K562 (cell line): ENCODE results near the gene BMPR2. TPM values are rescaled to one million over a fixed set of nuclear protein-coding genes. Genes with fewer than 3 reads are reported as not detected.

ENCODE experiments used
- ATAC-seq: fragments of 200-7000 bp; cut with Tn5 transposase; 3 replicates; pipeline ENCODE4 v1.9.1; 2020; ENCODE audit warnings: moderate library complexity
- BruUV-seq: library from RNA; stranded (reverse); fragments of 400-500 nt; replicated peaks from 2 replicates; lab custom pipeline; 2021; lab: Mats Ljungman, UMichigan
- CTCF ChIA-PET: fragments of 300-600 bp; formaldehyde crosslinking; extraction: SDS; loops from one replicate; lab custom pipeline; 2021; ENCODE audit warnings: low intra/inter-chr PET ratio; lab: Yijun Ruan, JAX
- POLR2A ChIA-PET: fragments of 300-600, 350-650 bp; sonication (Branson Sonifier 250); formaldehyde crosslinking; extraction: SDS; loops from one replicate; lab custom pipeline; 2021; ENCODE audit warnings: antibody characterized with exemption, inconsistent platforms; lab: Yijun Ruan, JAX
- DNase-seq, 4 experiments: peaks; one replicate each; pipeline versions ENCODE4 v3.0.0 to v3.0.0-alpha.2; 2011 to 2018; ENCODE audit warnings: low spot score in 3 of 4, mixed read lengths in 3 of 4; ENCODE audit errors: extremely low read depth in 1 of 4
- FAIRE-seq: peaks from 2 replicates; lab custom pipeline; 2011; peaks lifted over from hg19 to GRCh38; lab: Jason Lieb, UNC
- H2AFZ ChIP-seq: 2 replicates; pipeline ENCODE4 v1.6.0; 2011; ENCODE audit warnings: low read depth, low read length, control low read depth, inconsistent platforms
- H3K27ac ChIP-seq: fragments of 200-600 bp; 3 replicates; pipeline ENCODE4 v1.8.0; 2011; ENCODE audit warnings: low read depth, mild to moderate bottlenecking, control low read depth, inconsistent platforms, low read length, moderate library complexity, mixed read lengths; ENCODE audit errors: extremely low read depth
- H3K27me3 ChIP-seq, 2 experiments: fragments of 300-600 bp in 1 of 2; 2 replicates in 1 of 2; 3 replicates in 1 of 2; pipeline versions ENCODE4 v1.6.0 to v1.8.0; 2011; ENCODE audit warnings: inconsistent platforms in 2 of 2, low read length in 2 of 2, mild to moderate bottlenecking in 1 of 2, mixed read lengths in 1 of 2, moderate library complexity in 1 of 2; ENCODE audit not compliant: control insufficient read depth in 2 of 2, insufficient read depth in 2 of 2
- H3K36me3 ChIP-seq: fragments of 300-600 bp; 3 replicates; pipeline ENCODE4 v1.8.0; 2011; ENCODE audit warnings: mild to moderate bottlenecking, low read length, inconsistent platforms; ENCODE audit not compliant: control insufficient read depth, insufficient read depth
- H3K4me1 ChIP-seq, 2 experiments: fragments of 200-600 bp in 1 of 2; replicated peaks in 1 of 2; 2 replicates in 1 of 2; 3 replicates in 1 of 2; pipeline versions ENCODE4 v1.5.1 to v1.8.0; 2011; ENCODE audit warnings: inconsistent platforms in 2 of 2, low read length in 2 of 2, mild to moderate bottlenecking in 1 of 2, mixed read lengths in 1 of 2, moderate library complexity in 1 of 2; ENCODE audit not compliant: control insufficient read depth in 2 of 2, insufficient read depth in 2 of 2
- H3K4me2 ChIP-seq: 2 replicates; pipeline ENCODE4 v1.6.1; 2011; ENCODE audit warnings: low read length, control low read depth, inconsistent platforms, mixed read lengths; ENCODE audit not compliant: insufficient read depth
- H3K4me3 ChIP-seq: fragments of 200-600 bp; sonication (generic), shearing (Covaris generic); 2 replicates; pipeline ENCODE4 v1.5.1; 2016; ENCODE audit warnings: control low read depth, inconsistent platforms
- H3K79me2 ChIP-seq: fragments of 200-600 bp; 3 replicates; pipeline ENCODE4 v1.8.0; 2011; ENCODE audit warnings: low read length, inconsistent platforms; ENCODE audit not compliant: control insufficient read depth, insufficient read depth
- H3K9ac ChIP-seq, 2 experiments: 2 replicates each; pipeline versions ENCODE4 v1.6.0 to v1.6.1; 2011; ENCODE audit warnings: low read depth in 2 of 2, low read length in 2 of 2, control low read depth in 1 of 2, inconsistent platforms in 1 of 2, mild to moderate bottlenecking in 1 of 2, mixed read lengths in 1 of 2; ENCODE audit not compliant: insufficient read depth in 1 of 2
- H3K9me1 ChIP-seq: one replicate; pipeline ENCODE4 v1.6.0; 2011; ENCODE audit warnings: inconsistent platforms, mild to moderate bottlenecking, low read length, moderate library complexity; ENCODE audit not compliant: control insufficient read depth, insufficient read depth
- H3K9me3 ChIP-seq: replicated peaks from 2 replicates; pipeline ENCODE4 v1.5.1; 2011; ENCODE audit warnings: low read depth, low read length, inconsistent platforms; ENCODE audit not compliant: control insufficient read depth, insufficient read depth
- H4K20me1 ChIP-seq: replicated peaks from 2 replicates; pipeline ENCODE4 v1.6.1; 2011; ENCODE audit warnings: low read length, inconsistent platforms, mixed read lengths; ENCODE audit not compliant: control insufficient read depth, insufficient read depth
- BCLAF1 ChIP-seq, 2 experiments: fragments of 450-650 bp in 1 of 2; IDR thresholded peaks; 2 replicates each; pipeline ENCODE4 v1.6.1; 2011 to 2017; ENCODE audit warnings: low read depth in 2 of 2, antibody characterized with exemption in 1 of 2, borderline replicate concordance in 1 of 2, low read length in 1 of 2, mild to moderate bottlenecking in 1 of 2, mixed read lengths in 1 of 2; ENCODE audit not compliant: control insufficient read depth in 1 of 2
- DDX20 ChIP-seq: fragments of 450-650 bp; IDR thresholded peaks from 2 replicates; pipeline ENCODE4 v1.6.1; 2016; ENCODE audit warnings: missing genetic modification characterization, low read depth, mild to moderate bottlenecking, missing compliant biosample characterization, moderate library complexity
- E2F5 ChIP-seq: sonication (generic); formaldehyde crosslinking; IDR thresholded peaks from 2 replicates; pipeline ENCODE4 v1.8.0; 2022; ENCODE audit warnings: mild to moderate bottlenecking, missing genetic modification reagents
- EHMT2 ChIP-seq: fragments of 450-650 bp; IDR thresholded peaks from 2 replicates; pipeline ENCODE4 v1.6.1; 2018; ENCODE audit warnings: antibody characterized with exemption
- ETV5 ChIP-seq: sonication (generic); formaldehyde crosslinking; IDR thresholded peaks from 2 replicates; pipeline ENCODE4 v1.4.0; 2020; ENCODE audit warnings: low read depth, mild to moderate bottlenecking, missing genetic modification reagents
- EZH2 ChIP-seq: IDR thresholded peaks from 2 replicates; pipeline ENCODE4 v1.6.1; 2012; ENCODE audit warnings: low read depth, mild to moderate bottlenecking, inconsistent platforms, low read length, borderline replicate concordance
- FUS ChIP-seq: fragments of 200-400 bp; formaldehyde crosslinking; optimal IDR thresholded peaks from 2 replicates; pipeline ENCODE3; 2017; ENCODE audit warnings: low read depth, low read length
- IFI16 ChIP-seq: fragments of 250-450 bp; sonication (Bioruptor Pico); IDR thresholded peaks from 2 replicates; pipeline ENCODE4 v2.1.2; 2022; ENCODE audit warnings: mild to moderate bottlenecking, inconsistent platforms
- MIER1 ChIP-seq: fragments of 450-650 bp; IDR thresholded peaks from 2 replicates; pipeline ENCODE4 v1.6.1; 2016; ENCODE audit warnings: antibody characterized with exemption, mild to moderate bottlenecking, low read depth
- NELFE ChIP-seq: IDR thresholded peaks from 2 replicates; pipeline ENCODE4 v1.6.1; 2011; ENCODE audit warnings: mild to moderate bottlenecking; ENCODE audit not compliant: insufficient read depth, insufficient read length
- RCOR1 ChIP-seq, 2 experiments: IDR thresholded peaks; 2 replicates each; pipeline ENCODE4 v1.6.1; 2012; ENCODE audit warnings: low read depth in 2 of 2, low read length in 2 of 2, borderline replicate concordance in 1 of 2, improper control_type of control experiment in 1 of 2
- TAF7 ChIP-seq: fragments of 450-650 bp; IDR thresholded peaks from 2 replicates; pipeline ENCODE4 v1.6.1; 2016; ENCODE audit warnings: missing genetic modification characterization, missing compliant biosample characterization
- ZBTB11 ChIP-seq, 3 experiments: fragments of 200-800 bp in 1 of 3; fragments of 250-450 bp in 1 of 3; fragments of 450-650 bp in 1 of 3; sonication (Bioruptor Pico) in 1 of 3; sonication (Bioruptor generic) in 1 of 3; formaldehyde crosslinking in 1 of 3; IDR thresholded peaks; 2 replicates each; pipeline versions ENCODE4 v1.6.1 to v1.8.0; 2016 to 2022; ENCODE audit warnings: mild to moderate bottlenecking in 2 of 3, missing genetic modification characterization in 2 of 3, missing compliant biosample characterization in 1 of 3, moderate library complexity in 1 of 3
- ZBTB7A ChIP-seq: IDR thresholded peaks from 2 replicates; pipeline ENCODE4 v1.6.1; 2011; ENCODE audit warnings: low read depth, mild to moderate bottlenecking, low read length, moderate library complexity, borderline replicate concordance; ENCODE audit not compliant: control insufficient read depth
- ZFP36 ChIP-seq: fragments of 150-350 bp; IDR thresholded peaks from 2 replicates; pipeline ENCODE4 v1.6.1; 2018; ENCODE audit warnings: low read length, low read depth; ENCODE audit not compliant: partially characterized antibody
- ZNF174 ChIP-seq: fragments of 250-450 bp; sonication (Bioruptor Pico); IDR thresholded peaks from 2 replicates; pipeline ENCODE4 v1.4.0; 2020; ENCODE audit warnings: mild to moderate bottlenecking
- WGBS: fragments of 100-300 bp; shearing (Covaris generic); methylation state at CpG from one replicate; pipeline ENCODE4 v1.1.6; 2016; ENCODE audit warnings: low coverage, mixed read lengths; ENCODE audit not compliant: insufficient coverage; ENCODE audit errors: missing lambda C conversion rate; 5-methylcytosine and 5-hydroxymethylcytosine counted together
- in situ Hi-C: fragments of 300-500 bp; cut with MboI; formaldehyde crosslinking; loops from 4 replicates; pipeline ENCODE4 v1.15.0; 2018; ENCODE audit warnings: inconsistent platforms, mixed read lengths
- intact Hi-C: fragments of 100-400 bp; cut with micrococcal nuclease; formaldehyde crosslinking; loops from 2 replicates; pipeline ENCODE4 v1.14.2; 2022
- polyA plus RNA-seq, 8 experiments: library from polyadenylated mRNA; depleted of rRNA in 4 of 8; stranded (reverse) in 5 of 8; unstranded in 3 of 8; fragments of >200 nt; fragmentation: Nextera tagmentation in 2 of 8; fragmentation: Illumina TruSeq in 1 of 8; extraction: Ambion mirVana in 2 of 8; extraction: Trizol in 1 of 8; gene quantifications; 2 replicates each; pipeline versions ENCODE4 v1.2.1 to v1.2.3, GENCODE V29; 2011 to 2014; ENCODE audit warnings: inconsistent platforms in 1 of 8, missing spikeins in 1 of 8
- total RNA-seq, 7 experiments: library from RNA; depleted of rRNA in 6 of 7; stranded (reverse); fragments of >200 nt in 6 of 7; fragmentation: Illumina TruSeq in 2 of 7; extraction: Trizol in 2 of 7; gene quantifications; 2 replicates each; pipeline versions ENCODE4 v1.2.1 to v1.2.3, GENCODE V29; 2011 to 2021; ENCODE audit warnings: low replicate concordance in 1 of 7

Gene BMPR2
- total and polyA plus RNA-seq, 9 of the 15 experiments (the other 6 are each of a cell fraction or from before 2014, with no cell fraction given), result 0.73 to 5.0 (median 3.3) TPM

- no peak for FAIRE-seq
- TF ChIP-seq BCLAF1 (IDR thresholded peaks at IDR 0.05; ENCODE audit: borderline replicate concordance in 1 of 2, control insufficient read depth in 1 of 2, low read depth in 2 of 2, low read length in 1 of 2) (no peak), FUS (no peak), IFI16 (no peak), TAF7 (tag) (no peak), MIER1 (no peak), ETV5 (CRISPR knock-in tag) (no peak), EZH2 (no peak), DDX20 (no peak), ZNF174 (CRISPR knock-in tag) (no peak), NELFE (no peak), ZBTB11 (CRISPR knock-in tag; IDR thresholded peaks at IDR 0.05) (no peak), ZFP36 (no peak), E2F5 (CRISPR knock-in tag) (no peak), RCOR1 (IDR thresholded peaks at IDR 0.05; ENCODE audit: borderline replicate concordance in 1 of 2, low read depth in 2 of 2, low read length in 2 of 2) (no peak), ZBTB7A (no peak), EHMT2 (no peak)
These were observed 34.0 kb downstream of the BMPR2 start for GRCh38 chr2:202410092-202410491.

More at GRCh38 chr2:202410092-202410491, 34.0 kb downstream of the BMPR2 start:
- Histone ChIP-seq H3K9me1 (no peaks in the 10 kb centered on the region), H3K9ac (no peak overlapping the region), H3K4me3 (no peak overlapping the region), H3K4me1 (peaks cover 0 to 9% of the 10 kb centered on the region in 2 experiments; a peak in 3 of 5 replicates), H3K9me3 (no peaks in the 10 kb centered on the region), H3K27ac (no peak overlapping the region), H3K79me2 (no peaks in the 10 kb centered on the region), H3K4me2 (no peak overlapping the region), H2AFZ (no peak overlapping the region), H3K36me3 (no peaks in the 10 kb centered on the region), H3K27me3 (no peaks in the 10 kb centered on the region), H4K20me1 (no peaks in the 10 kb centered on the region)
- in situ Hi-C loops, result no loop called here
- intact Hi-C loops, result no loop called here
- DNase-seq (no peak), ATAC-seq (no peak)
- ChIA-PET CTCF (no interaction called here), POLR2A (no interaction called here)
- WGBS, result 46% methylated on average over 2 of the region's 5 CpGs
- no TSS peak for BruUV-seq
